Activated CD8-positive, alpha-beta memory T cell treated with anti-CD3 and anti-CD28 coated beads for 4 hours (primary cell): ENCODE data around the gene FAM98C.

Experiments used
- DNase-seq, 2 donors: peaks; one replicate each; pipeline ENCODE4 v3.0.0-alpha.2; 2020; ENCODE audit warnings: low read depth in 2 of 2

The FAM98C gene

DNA sequence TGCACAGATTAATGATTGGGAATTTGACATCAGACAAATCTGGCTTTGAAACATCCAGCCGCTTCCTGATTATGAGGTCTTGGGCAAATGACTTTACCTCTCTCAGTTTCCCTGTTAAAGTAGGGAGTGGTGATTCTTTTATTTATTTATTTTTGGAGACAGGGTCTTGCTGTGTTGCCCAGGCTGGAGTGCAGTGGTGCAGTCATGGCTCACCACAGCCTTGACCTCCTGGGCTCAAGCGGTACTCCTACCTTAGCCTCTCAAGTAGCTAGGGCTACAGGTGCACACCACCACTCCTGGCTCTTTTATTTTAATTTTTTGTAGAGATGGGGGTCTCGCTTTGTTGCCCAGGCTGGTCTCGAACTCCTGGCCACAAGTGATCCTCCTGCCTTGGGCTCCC, 25.8 kb upstream of the FAM98C start:
- DNase-seq, result no peak

DNA sequence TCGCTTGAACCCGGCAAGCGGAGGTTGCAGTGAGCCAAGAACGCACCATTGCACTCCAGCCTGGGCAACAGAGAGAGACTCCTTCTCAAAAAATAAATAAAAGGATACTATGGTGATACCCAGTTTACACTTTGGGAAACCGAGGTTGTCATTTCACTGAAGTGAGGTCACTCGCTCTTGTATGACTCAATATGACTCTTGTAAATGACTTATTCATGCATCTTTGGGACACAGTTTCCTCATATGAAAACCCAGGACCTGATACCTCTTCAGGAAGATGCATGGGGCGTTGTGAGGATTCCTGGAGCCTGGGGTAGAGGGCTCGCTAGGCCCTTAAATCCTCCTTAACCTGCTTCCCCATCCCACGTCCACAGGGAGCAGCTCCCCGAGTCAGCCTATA, 24.0 kb upstream of the FAM98C start:
- DNase-seq, result no peak

DNA sequence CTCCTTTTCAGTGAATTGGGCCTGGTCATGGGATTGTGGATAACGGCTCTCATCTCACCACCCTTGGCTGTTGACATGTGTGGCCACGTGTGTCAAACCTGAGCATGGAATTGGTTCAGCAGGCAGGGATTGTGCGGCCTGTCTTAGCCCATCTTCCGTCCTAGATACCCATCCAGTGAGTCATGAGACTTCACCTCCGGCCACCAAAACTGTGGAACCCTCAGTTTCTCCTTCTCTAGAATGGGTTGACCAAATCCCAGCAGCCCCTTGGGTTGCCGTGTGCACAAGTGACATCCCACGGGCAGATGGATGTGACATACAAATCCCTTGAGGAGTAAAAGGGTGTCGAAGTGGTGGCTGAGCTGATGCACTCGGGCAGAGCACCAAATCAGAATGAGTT, 21.8 kb upstream of the FAM98C start:
- no peak for DNase-seq

DNA sequence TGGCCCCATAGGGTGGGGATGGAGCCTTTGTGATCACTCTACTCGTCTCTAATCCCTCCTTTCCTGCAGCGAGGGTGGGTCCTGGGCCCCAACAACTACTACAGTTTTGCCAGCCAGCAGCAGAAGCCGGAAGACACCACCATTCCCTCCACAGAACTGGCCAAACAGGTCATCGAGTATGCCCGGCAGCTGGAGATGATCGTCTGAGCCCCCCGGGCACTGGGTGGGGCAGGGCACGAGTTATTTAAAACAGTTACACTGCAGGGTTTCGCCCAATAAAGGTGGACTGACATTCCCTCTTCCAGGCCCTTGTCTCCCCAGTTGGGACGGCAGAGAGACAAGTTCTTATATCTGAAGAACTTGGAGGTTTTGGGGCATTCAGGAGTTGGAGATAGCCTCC, 19.7 kb upstream of the FAM98C start:
- no peak for DNase-seq

DNA sequence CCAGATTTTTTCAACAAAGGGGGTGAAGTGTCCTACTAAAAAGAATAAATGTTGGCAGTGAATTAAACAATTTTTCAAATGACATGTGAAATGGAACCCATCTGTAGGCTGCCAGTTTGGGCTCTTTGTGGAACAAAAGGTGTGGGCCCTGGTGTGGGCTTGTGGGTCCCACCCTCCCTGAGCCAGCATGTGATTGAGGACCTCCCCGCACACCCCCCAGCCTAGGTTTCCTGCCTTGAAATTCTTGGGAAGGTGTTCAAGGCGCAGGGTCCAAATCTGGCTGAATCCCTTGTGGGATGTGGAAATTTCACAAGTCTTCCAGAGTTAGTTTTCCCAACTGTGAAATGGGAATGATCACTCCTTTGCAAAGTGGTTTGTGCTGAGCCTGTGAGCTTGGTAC, 19.1 kb upstream of the FAM98C start:
- no peak for DNase-seq

DNA sequence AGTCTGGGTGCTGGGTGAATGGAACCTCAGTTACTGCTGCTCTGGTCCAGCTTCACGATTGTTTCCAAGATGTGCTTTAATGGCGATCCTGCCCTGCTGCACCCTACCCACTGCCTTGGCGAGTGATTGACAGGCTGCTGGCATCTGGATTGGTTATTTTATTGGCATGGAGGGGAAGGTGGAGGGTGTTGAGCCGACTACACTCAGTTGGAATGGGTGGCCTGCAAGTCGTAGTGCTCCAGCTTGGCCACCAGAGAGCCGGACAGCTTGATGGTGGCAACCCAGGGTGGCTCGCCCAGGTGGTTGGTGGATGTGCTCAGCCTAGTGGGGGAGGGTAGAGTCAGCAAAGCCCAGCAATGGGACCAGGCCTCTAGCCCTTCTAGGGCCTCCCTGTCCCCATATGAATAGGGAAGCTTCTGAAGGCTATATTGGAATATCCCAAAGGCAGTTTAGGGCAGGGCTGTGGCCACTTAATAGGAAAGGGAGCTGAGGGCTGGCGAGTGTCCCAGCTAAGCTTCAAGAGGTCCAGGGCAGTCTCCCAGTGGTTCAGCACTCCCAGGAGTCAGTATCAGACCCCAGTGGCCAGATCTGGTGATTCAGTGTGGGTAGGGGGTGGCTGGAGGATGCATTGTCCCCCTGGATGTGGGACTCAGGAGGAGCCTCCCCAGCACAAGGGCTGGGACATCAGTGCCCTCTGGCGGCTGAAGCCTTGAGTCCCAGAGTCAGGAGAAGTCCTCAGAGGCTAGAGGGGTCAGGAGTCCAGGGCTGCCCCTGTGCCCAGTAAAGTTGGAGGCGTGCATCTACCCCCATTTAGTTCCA, 18.5 kb upstream of the FAM98C start:
- DNase-seq, result no peak

DNA sequence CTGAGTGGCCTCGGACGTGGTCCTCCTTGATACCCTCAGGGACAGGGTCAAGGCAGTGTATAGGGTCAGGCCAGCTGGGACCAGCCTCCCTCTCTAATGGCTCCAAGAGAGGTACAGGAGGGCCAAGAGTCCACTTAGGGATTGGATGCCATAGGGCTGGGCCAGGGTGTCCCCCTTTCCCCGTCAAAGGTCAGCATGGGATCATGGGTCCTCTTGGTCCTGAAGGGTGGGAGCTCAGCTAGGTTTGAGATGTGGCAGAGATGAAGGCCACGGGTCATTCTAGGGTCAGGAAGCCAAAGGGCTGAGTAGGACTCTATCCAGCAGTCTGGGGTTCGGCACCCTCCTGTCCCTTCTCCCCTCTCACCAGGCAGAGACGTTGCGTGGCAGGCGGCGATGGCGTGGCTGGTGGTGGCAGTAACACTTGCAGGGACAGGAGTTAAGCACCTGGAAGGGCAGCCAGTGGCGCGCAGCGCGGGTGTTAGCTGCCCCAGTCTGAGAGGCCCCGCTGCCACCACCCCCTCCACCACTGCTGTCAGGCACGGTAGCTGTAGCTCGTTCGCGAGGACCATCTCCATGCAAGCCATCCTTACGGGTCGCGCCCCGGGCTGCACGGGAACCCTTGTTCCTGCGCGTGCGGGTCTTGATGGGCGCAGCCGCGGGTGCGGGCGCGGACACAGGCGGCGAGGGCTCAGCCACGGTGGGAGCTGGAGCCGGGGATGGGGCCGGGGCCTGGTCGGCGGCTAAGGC, 17.7 kb upstream of the FAM98C start:
- no peak for DNase-seq

DNA sequence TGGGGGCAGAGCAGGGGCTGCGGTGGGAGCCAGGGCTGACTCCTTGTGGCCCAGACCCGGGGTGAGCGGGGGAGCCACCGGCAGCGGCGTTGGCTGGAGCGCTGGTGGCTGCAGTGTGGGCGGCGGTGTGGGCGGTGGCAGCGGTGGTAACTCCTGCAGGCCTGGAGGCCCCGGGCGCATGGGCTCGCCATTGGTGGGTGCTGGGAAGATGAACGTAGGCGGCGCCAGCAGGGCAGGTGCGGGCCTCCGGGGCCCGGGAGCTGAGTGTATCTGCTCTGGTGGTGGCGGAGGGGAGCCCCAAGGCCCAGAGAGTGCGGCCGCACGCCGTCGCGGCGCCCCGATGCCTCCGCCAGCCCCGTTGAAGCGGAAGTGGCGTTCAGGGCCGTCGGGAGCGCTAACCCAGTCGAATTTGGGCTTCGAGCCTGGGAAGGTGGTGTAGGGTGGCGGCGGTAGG, 17.1 kb upstream of the FAM98C start:
- no peak for DNase-seq

DNA sequence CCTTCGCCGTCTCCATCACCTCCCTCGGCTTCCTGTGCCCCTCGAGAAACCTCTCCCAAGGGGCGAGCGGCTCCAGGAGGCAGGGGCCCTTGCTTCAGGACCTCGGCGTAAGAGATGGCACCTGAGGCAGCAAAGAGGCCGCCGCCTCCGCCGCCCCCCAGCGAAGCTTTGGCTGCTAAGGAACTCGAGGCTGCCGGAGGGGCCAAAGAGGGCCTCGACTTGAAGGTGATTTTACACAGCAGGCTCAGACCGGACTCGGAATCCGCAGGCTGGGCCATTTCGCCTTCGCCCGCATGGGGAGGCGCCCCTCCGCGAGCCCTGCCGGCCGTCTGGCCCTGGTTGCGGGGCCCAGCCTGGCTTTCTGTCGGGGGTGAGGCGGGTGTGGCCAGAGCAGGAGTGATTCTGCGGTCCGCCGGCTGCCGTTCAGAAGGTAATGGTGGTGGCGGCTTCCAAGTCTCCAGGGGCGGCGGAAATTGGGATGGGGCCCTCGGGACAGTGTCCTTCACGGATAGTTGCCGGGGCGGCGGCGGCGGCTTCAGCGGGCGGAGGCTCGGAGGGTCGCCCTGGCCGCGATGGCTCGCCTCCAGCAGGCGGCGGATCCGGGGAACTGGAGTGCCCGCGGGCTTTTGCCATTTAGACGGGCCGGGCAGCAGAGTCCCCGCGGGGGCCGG, 16.5 kb upstream of the FAM98C start:
- DNase-seq, result no peak

DNA sequence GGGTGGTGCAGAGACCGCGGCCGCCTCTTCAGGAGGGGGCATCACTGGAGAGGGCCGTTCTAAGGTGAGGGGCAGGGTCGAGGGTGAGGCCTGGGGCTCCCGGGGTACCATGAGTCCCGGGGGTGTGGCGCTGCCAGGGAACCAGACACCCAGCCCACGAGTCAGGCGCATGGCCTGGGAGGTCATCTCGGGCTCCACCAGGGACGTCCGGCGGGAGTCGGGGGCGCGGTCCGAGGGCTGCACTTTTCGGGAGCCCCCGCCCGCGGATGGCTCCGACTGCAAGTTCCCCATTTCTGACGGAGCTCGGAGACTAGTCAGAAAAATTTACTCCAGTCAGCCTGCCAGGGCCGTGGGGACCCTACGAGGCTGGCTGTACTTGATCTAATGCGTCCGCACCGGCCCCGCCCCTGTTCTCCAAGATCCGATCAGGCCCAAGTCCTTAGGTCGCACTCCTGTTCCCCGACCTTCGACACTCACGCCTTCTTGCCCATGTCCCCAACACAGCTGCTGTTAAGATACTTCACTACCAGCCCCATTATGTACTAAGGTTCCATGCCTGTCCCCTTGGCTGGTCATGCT, 15.8 kb upstream of the FAM98C start:
- DNase-seq, result no peak

DNA sequence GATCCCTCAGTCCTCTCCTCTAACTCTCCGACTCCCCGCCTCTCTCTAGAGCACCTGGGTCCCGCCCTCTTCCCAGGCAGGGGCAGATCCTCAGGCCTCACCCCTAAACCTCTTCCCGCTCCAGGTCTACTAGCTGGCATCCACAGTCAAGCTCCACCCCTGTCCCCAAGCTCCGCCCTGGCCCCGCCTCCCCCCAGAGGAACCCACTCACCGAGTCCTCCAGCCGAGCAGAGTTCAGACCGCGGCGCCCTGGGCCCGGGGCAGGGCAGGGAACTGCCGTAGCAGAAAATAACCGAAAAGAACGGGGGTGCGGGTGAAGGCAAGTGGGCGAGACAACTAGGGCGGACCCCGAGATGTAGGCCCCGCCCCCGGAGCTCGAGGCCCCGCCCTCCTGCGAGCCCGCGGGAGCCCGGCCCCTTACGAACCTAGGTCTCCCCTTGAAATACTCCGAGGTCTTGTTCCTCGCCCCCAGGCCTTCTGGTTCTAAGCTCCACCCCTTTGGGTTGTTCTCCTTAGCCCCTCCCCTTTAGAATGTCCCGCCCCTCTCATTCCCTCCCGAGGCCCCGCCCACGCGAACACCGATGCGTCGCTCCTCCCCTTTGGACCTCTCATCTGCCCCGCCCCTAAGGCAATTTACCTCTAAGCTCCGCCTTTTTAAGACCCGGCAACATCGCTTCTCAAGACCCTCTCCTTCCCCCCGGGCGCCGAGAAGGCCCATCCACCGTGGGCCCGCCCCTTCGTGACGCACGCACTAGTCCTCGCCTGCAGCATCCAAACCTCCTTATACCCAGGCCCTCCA, 15.1 kb upstream of the FAM98C start, which contains the start of gene GGN:
TSS of gene GGN (minus strand) at position 485 of the 799 bp plus-strand sequence. CDS start 773 bp downstream, outside the sequence.
- peak; percentile 27 to 60 for DNase-seq

DNA sequence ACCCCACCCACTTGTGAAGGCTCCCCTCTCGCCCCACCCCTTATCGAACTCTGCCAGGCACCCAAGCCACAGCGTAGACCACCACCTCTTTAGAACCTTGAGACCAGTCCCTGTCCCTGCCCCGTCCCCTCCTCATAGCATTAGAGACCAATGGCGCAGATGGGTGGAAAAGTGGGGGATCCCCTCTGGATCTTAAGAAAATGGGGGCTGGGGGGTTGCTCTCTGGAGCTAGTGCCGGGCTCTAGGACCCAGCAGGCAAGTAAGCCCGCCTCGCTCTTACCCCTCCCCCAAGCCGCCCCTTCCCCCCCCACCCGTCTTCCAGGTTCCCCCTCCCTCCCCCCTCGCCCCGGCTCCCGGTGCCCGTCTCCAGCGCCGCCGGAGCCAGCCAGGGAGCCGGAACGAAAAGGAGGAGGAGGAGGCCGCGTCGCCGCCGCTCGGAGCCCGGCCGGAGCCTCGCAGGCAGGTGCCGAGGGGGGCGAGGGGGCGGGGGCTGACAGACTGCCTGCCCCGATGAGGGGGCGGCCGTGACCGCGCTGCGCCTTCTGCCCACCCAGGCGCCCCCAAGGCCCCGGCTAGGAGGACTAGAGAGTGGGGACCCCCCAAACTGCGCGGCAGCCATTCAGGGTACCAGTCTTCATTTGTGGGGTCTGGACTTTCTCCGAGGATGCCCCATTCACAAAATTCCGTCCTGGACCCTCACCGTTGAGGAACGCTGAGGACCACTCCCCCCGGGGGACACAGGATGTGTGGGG, 14.4 kb upstream of the FAM98C start, which contains the start of gene SPRED3:
TSS of gene SPRED3 (plus strand) at position 349 of the 752 bp plus-strand sequence. CDS start 1,606 bp downstream, outside the sequence.
- DNase-seq, result no peak

DNA sequence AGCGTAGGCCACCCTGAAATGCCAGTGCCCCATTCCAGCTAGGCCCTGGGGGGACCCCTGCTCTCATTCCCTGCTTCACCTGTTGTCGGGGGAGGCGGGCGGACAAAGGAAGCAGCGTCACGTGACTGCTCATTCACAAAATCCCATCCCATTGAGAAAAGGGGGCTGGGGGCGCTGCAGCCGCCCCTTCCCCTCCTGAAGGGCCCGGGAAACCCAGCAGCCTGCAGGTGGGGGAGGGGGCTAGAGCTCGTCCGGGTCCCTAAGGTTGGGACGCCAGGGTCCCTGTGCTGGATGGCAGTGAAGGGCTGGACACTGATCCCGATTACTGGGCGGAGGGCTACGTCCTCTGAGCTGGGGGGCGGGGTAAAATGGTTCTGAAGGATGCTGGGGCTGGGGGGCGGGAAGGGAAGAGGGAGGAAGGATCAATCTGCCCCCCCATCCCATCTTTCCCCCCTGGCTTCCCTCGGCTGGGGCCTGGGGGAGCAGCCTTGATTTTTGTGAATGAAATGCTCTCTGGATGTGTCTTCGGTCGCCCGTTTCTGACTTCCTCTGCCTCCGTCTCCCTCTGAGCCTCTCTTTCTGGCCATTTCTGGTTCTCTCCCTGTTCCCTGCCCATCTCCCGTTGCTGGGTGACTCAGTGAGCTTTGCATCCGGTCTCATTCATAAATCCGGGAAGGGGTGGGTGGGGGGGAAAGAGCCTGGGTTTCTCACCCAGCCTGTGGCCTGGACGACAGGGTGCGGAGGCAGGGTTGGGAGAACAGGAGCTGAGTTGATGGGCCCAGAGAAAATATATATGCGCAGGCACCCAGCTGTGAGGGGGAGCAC, 13.6 kb upstream of the FAM98C start:
- DNase-seq, result no peak

DNA sequence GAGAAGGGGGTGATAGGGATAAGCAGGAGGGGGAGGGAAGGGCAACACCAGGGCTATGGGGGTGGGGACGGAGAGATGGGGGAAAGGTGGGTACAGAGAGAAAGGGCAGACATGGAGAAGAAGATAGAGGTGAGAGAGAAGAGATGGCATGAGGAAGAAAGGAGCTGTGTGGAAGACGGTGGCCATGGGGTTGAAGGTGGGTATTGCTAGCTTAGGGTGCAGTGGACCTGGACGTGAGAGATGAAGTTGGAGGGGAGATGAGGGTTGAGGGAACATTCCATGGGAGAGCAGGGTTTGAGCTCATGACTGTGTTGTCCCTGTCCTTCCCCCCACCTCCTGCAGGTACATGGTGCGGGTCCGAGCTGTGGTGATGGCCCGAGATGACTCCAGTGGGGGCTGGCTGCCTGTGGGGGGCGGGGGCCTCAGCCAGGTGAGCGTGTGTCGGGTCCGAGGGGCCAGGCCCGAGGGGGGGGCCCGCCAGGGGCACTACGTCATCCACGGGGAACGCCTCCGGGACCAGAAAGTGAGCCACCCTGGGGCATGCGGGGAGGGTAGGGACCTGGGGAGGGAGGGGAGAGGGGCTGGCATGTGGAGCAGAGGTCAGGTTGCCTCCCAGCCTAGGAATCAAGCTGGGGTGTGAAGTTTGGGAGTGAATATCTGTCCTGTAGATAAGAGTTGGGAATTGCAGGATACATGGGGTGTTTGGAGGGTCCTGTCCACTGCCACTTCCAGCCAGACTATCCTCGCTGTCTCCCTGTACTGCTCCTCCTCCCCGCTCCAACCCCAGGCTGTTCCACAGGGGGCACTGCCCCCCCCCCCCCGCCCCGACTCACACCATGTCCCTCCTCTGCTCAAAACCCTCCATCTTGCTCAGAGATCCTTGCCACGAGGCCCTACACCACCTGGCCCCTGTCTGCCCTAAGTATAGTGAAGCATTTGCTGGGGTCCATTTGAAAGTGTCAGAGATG, 12.7 kb upstream of the FAM98C start:
- DNase-seq, result no peak

DNA sequence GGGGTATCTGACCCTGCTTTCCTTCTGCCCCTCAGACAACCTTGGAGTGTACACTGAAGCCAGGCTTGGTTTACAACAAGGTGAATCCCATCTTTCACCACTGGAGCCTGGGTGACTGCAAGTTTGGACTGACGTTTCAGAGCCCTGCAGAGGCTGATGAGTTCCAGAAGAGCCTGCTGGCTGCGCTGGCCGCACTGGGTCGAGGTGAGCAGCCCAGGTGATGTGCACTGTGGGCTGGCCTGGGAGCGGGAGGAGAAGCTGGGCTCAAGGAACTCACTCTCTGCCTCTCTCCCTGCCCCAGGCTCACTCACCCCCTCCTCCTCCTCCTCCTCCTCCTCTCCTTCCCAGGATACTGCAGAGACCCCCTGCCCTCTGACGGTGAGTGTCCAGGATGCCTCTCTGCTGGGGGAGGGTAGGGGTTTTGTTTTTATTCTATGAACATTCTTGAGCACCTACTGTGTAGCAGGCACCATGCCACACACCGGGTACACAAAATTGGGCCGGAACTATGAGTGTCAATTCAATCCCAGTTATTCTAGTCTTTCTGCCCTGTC, 10.9 kb upstream of the FAM98C start:
- no peak for DNase-seq

DNA sequence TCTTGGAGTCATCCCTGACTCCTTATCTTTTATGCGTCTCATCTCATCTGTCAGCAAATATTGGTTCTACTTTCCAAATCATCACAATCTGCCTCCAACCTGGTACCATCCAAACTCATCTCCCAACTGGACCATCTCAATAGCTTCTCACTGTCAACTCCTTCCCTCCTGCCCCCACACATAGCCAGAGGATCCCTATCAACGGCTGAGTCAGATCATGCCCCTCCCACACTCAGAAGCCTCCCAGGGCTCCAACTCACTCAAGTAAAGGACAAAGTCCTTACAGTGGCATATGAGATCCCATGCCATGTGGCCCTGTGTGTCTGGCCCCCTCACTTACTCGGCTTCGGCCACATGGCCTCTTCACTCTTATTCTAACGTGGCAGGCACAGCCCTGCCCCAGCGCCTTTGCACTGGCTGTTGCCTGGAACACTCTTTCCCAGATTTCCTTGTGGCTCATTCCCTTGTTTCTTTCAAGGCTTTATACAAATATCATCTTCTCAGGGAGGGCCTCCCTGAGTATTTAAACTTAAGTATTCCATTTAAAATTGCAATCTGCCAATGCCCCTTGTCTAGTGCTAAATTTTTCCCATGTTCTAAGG, 10.1 kb upstream of the FAM98C start:
- no peak for DNase-seq

DNA sequence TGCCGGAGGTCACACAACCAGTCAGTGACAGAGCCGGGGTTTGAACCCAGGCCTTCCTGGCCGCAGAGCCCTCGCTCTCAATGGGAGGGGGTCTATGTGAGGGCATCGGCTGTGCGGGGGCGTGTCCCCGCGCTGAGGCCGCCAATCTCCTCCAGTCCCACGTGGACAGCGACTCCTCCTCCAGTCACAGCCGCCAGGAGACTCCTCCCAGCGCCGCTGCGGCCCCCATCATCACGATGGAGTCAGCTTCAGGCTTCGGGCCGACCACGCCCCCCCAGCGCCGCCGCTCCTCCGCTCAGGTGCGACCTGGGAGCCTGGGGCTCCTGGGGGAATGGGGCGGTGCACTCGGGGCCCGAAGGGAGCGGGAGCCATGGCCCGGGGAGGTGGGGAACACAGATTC, 8.4 kb upstream of the FAM98C start:
- peak in 1 of 2 donors; percentile 39 for DNase-seq
